A549 (cell line): ENCODE results near the gene TAS2R60. TPM values are rescaled to one million over a fixed set of nuclear protein-coding genes. Genes with fewer than 3 reads are reported as not detected.

Source experiments
- ATAC-seq, 2 experiments: fragments of 200-7000 bp in 1 of 2; fragments of >200 bp in 1 of 2; cut with Nextera tagmentation in 1 of 2; cut with Tn5 transposase in 1 of 2; 3 replicates each; pipeline versions ENCODE4 v1.8.0 to v1.9.1; 2018 to 2020; ENCODE audit warnings: mild to moderate bottlenecking in 1 of 2, moderate library complexity in 1 of 2
- CTCF ChIA-PET: fragments of 300-600 bp; sonication (Branson Sonifier 250); formaldehyde crosslinking; extraction: SDS; loops from one replicate; lab custom pipeline; 2021; ENCODE audit warnings: antibody characterized with exemption, inconsistent platforms; lab: Yijun Ruan, JAX
- POLR2A ChIA-PET: fragments of 350-600 bp; formaldehyde crosslinking; extraction: SDS; loops from one replicate; lab custom pipeline; 2021; ENCODE audit warnings: antibody characterized with exemption, inconsistent platforms; lab: Yijun Ruan, JAX
- DNase-seq, 2 experiments: peaks; one replicate each; pipeline versions ENCODE4 v3.0.0 to v3.0.0-alpha.2; 2011 to 2016; ENCODE audit warnings: low read depth in 1 of 2, low spot score in 1 of 2
- FAIRE-seq: peaks from 2 replicates; lab custom pipeline; 2011; peaks lifted over from hg19 to GRCh38; lab: Jason Lieb, UNC
- H3K27ac ChIP-seq, 2 experiments: fragments of >200 bp; sonication (Bioruptor Twin); formaldehyde crosslinking; 3 replicates each; pipeline ENCODE4 v1.5.1; 2016 to 2017
- H3K4me1 ChIP-seq: fragments of >200 bp; sonication (Bioruptor Twin); formaldehyde crosslinking; 3 replicates; pipeline ENCODE4 v1.6.1; 2016
- H3K4me2 ChIP-seq: fragments of >200 bp; sonication (Bioruptor Twin); formaldehyde crosslinking; 3 replicates; pipeline ENCODE4 v1.6.1; 2016
- H3K4me3 ChIP-seq: fragments of >200 bp; sonication (Bioruptor Twin); formaldehyde crosslinking; 3 replicates; pipeline ENCODE4 v1.5.1; 2016
- H3K9me3 ChIP-seq: fragments of >200 bp; sonication (Bioruptor Twin); formaldehyde crosslinking; 3 replicates; pipeline ENCODE4 v1.6.1; 2016
- ATOH8 ChIP-seq: fragments of 250-450 bp; sonication (Bioruptor Pico); IDR thresholded peaks from 2 replicates; pipeline ENCODE4 v1.5.0; 2020; ENCODE audit warnings: low read depth, mild to moderate bottlenecking, moderate library complexity
- BCL3 ChIP-seq: fragments of >200 bp; sonication (Bioruptor Twin); formaldehyde crosslinking; IDR thresholded peaks from 3 replicates; pipeline ENCODE4 v1.6.1; 2016
- CBX2 ChIP-seq: fragments of 200-600 bp; sonication (generic); IDR thresholded peaks from 2 replicates; pipeline ENCODE4 v1.6.1; 2016; ENCODE audit warnings: low read depth, mild to moderate bottlenecking, borderline replicate concordance
- CBX8 ChIP-seq: fragments of 200-600 bp; sonication (generic); IDR thresholded peaks from 2 replicates; pipeline ENCODE4 v1.6.1; 2016
- EHF ChIP-seq: fragments of 250-450 bp; sonication (Bioruptor Pico); IDR thresholded peaks from 2 replicates; pipeline ENCODE4 v1.5.0; 2020; ENCODE audit warnings: mild to moderate bottlenecking
- ELK1 ChIP-seq: fragments of 150-350 bp; IDR thresholded peaks from 2 replicates; pipeline ENCODE4 v1.6.1; 2014; ENCODE audit warnings: low read depth, mild to moderate bottlenecking, low read length
- GATA3 ChIP-seq: IDR thresholded peaks from 2 replicates; pipeline ENCODE4 v1.6.1; 2012; ENCODE audit warnings: borderline replicate concordance
- HOXA7 ChIP-seq: fragments of 250-450 bp; sonication (Bioruptor Pico); IDR thresholded peaks from 2 replicates; pipeline ENCODE4 v1.5.0; 2020; ENCODE audit warnings: mild to moderate bottlenecking, moderate library complexity
- HOXB5 ChIP-seq: fragments of 250-450 bp; sonication (Bioruptor Pico); IDR thresholded peaks from 2 replicates; pipeline ENCODE4 v1.5.0; 2020; ENCODE audit warnings: mild to moderate bottlenecking, moderate library complexity
- JUNB ChIP-seq: fragments of >200 bp; sonication (Bioruptor Twin); formaldehyde crosslinking; IDR thresholded peaks from 2 replicates; pipeline ENCODE4 v1.6.1; 2016
- KDM1A ChIP-seq: fragments of 200-600 bp; sonication (generic); IDR thresholded peaks from 2 replicates; pipeline ENCODE4 v1.6.1; 2016; ENCODE audit warnings: low read depth, mild to moderate bottlenecking
- MAFK ChIP-seq: fragments of 450-650 bp; IDR thresholded peaks from 2 replicates; pipeline ENCODE4 v1.6.1; 2014; ENCODE audit not compliant: partially characterized antibody
- MAZ ChIP-seq: fragments of 150-350 bp; IDR thresholded peaks from 2 replicates; pipeline ENCODE4 v1.6.1; 2014; ENCODE audit warnings: antibody characterized with exemption, low read depth, low read length, borderline replicate concordance
- NR3C1 ChIP-seq: fragments of >200 bp; sonication (Bioruptor Twin); formaldehyde crosslinking; IDR thresholded peaks from 3 replicates; pipeline ENCODE4 v1.6.1; 2017
- PHF8 ChIP-seq: fragments of 200-600 bp; sonication (generic); IDR thresholded peaks from 2 replicates; pipeline ENCODE4 v1.6.1; 2016; ENCODE audit warnings: low read depth, mild to moderate bottlenecking, antibody characterized with exemption, moderate library complexity, borderline replicate concordance
- POLR2A ChIP-seq: IDR thresholded peaks from 2 replicates; pipeline ENCODE4 v1.6.1; 2012; ENCODE audit warnings: mild to moderate bottlenecking, low read length
- RAD21 ChIP-seq, 2 experiments: fragments of >200 bp in 1 of 2; sonication (Bioruptor Twin) in 1 of 2; formaldehyde crosslinking in 1 of 2; IDR thresholded peaks in 1 of 2; conservative IDR thresholded peaks in 1 of 2; 2 replicates in 1 of 2; 3 replicates in 1 of 2; pipeline ENCODE4 v1.6.1; 2012 to 2018; ENCODE audit warnings: inconsistent platforms in 1 of 2
- RARB ChIP-seq: fragments of 250-450 bp; sonication (Bioruptor Pico); IDR thresholded peaks from 2 replicates; pipeline ENCODE4 v1.8.0; 2021; ENCODE audit warnings: mild to moderate bottlenecking, moderate library complexity
- RCOR1 ChIP-seq: fragments of 150-350 bp; IDR thresholded peaks from 2 replicates; pipeline ENCODE4 v1.6.1; 2014; ENCODE audit warnings: antibody characterized with exemption, low read length, low read depth
- RNF2 ChIP-seq: fragments of 200-600 bp; sonication (generic); IDR thresholded peaks from 2 replicates; pipeline ENCODE4 v1.6.1; 2016; ENCODE audit warnings: low read depth, mild to moderate bottlenecking, antibody characterized with exemption, moderate library complexity, borderline replicate concordance
- SMC3 ChIP-seq: fragments of >200 bp; sonication (Bioruptor Twin); formaldehyde crosslinking; IDR thresholded peaks from 3 replicates; pipeline ENCODE4 v1.6.1; 2018; ENCODE audit warnings: inconsistent platforms
- SREBF2 ChIP-seq: fragments of 450-650 bp; IDR thresholded peaks from 2 replicates; pipeline ENCODE4 v1.6.1; 2014; ENCODE audit warnings: mild to moderate bottlenecking, moderate library complexity
- USF2 ChIP-seq: fragments of 450-650 bp; IDR thresholded peaks from 2 replicates; pipeline ENCODE4 v1.6.1; 2014; ENCODE audit warnings: antibody characterized with exemption
- WGBS: methylation state at CpG from one replicate; pipeline ENCODE4 v1.1.6; 2017; ENCODE audit errors: missing lambda C conversion rate; 5-methylcytosine and 5-hydroxymethylcytosine counted together
- polyA plus RNA-seq, 4 experiments: library from polyadenylated mRNA; depleted of rRNA in 3 of 4; stranded (reverse); fragments of >200 nt; fragmentation: RNase III in 1 of 4; extraction: RNeasy Plus Mini Kit Qiagen cat#74134 plus additional on column Dnase treatment in 1 of 4; gene quantifications; 2 replicates in 3 of 4; 3 replicates in 1 of 4; pipeline ENCODE4 v1.2.3, GENCODE V29; 2011 to 2017

Gene TAS2R60
- polyA plus RNA-seq, 2 of the 4 experiments (the other 2 are of a cell fraction), result not detected

- Histone ChIP-seq H3K4me2 (no peak overlapping the region), H3K4me3 (no peak overlapping the region), H3K4me1 (peaks cover 10% of the 10 kb centered on the region; the same call in 2 of the 3 replicates), H3K9me3 (no peaks in the 10 kb centered on the region)
- 64% methylated on average over 6 of the region's 6 CpGs for WGBS
- TF ChIP-seq ATOH8 (CRISPR knock-in tag), result no peak
- no peak for TF ChIP-seq CBX8
- no peak for TF ChIP-seq MAFK
- TF ChIP-seq RAD21 (conservative IDR thresholded peaks at IDR 0.05 in 1 of 2, IDR thresholded peaks at IDR 0.05 in 1 of 2), result no peak
- no peak for TF ChIP-seq POLR2A
- TF ChIP-seq GATA3, result no peak
- TF ChIP-seq, all 56 proteins: peak for 0
- no peak overlapping the region for H3K27ac ChIP-seq
- ATAC-seq (no peak), FAIRE-seq (no peak), DNase-seq (no peak)
- CTCF ChIA-PET, result interaction anchor here (1.2 to 1.3 kb wide), 3 partner anchors 22 to 170 kb away, joined by 3 to 4 read pairs (median 4); no protein-coding TSS in a partner anchor
- POLR2A ChIA-PET, result no interaction called here
Measured at GRCh38 chr7:143410521-143411004, 32.7 kb upstream of the TAS2R60 start.

- H3K4me2 ChIP-seq, result no peak overlapping the region
- WGBS, result 67% methylated on average over 5 of the region's 5 CpGs
- peaks cover 12% of the 10 kb centered on the region; the same call in 2 of the 3 replicates for H3K4me1 ChIP-seq
- H3K4me3 ChIP-seq, result no peak overlapping the region
- ChIA-PET CTCF (interaction anchor here (1.3 kb wide), 1 partner anchor 21 kb away, joined by 4 read pairs; no protein-coding TSS in a partner anchor), POLR2A (no interaction called here)
- H3K27ac ChIP-seq, result no peak overlapping the region
- ATAC-seq (no peak), FAIRE-seq (no peak), DNase-seq (no peak)
- no peaks in the 10 kb centered on the region for H3K9me3 ChIP-seq
- TF ChIP-seq KDM1A (no peak), USF2 (no peak), SREBF2 (no peak), ATOH8 (CRISPR knock-in tag) (no peak), RARB (CRISPR knock-in tag) (no peak)
Measured at GRCh38 chr7:143411976-143412708, 31.1 kb upstream of the TAS2R60 start.

- Histone ChIP-seq H3K4me3 (no peak overlapping the region), H3K9me3 (no peaks in the 10 kb centered on the region), H3K27ac (no peak overlapping the region), H3K4me2 (peak overlapping the region; percentile 41; the same call in 1 of the 3 replicates), H3K4me1 (peaks cover 12% of the 10 kb centered on the region; the same call in 2 of the 3 replicates)
- ChIA-PET POLR2A (no interaction called here), CTCF (interaction anchor here (1.3 kb wide), 1 partner anchor 20 kb away, joined by 4 read pairs; no protein-coding TSS in a partner anchor)
- TF ChIP-seq EHF (CRISPR knock-in tag) (no peak), RNF2 (no peak), HOXB5 (CRISPR knock-in tag) (no peak), ELK1 (no peak), CBX2 (no peak), RCOR1 (no peak), SREBF2 (no peak), ATOH8 (CRISPR knock-in tag) (no peak), CBX8 (no peak), SMC3 (no peak), MAZ (no peak), BCL3 (no peak), NR3C1 (no peak), USF2 (no peak), MAFK (no peak), HOXA7 (CRISPR knock-in tag) (no peak), PHF8 (no peak), JUNB (no peak), POLR2A (no peak), GATA3 (no peak)
- FAIRE-seq, result no peak
- no peak for DNase-seq
- no peak for ATAC-seq
- 69% methylated on average over 8 of the region's 8 CpGs for WGBS
Measured at GRCh38 chr7:143413123-143413522, 30.1 kb upstream of the TAS2R60 start.
